Calu3 (cell line): ENCODE measurements around the gene NOCT. TPM values are rescaled to one million over a fixed set of nuclear protein-coding genes. Genes with fewer than 3 reads are reported as not detected.
"Not testable (repeated sequence)": the region's sequence is repeated elsewhere in the genome, so short reads cannot be mapped to it uniquely, and the experiment has no call there.

Source experiments
- BruUV-seq: library from RNA; stranded (reverse); fragments of 400-500 nt; replicated peaks from 2 replicates; lab custom pipeline; 2021; lab: Mats Ljungman, UMichigan
- CTCF ChIA-PET: fragments of 300-600 bp; sonication (Branson Sonifier 250); formaldehyde crosslinking; loops from one replicate; lab custom pipeline; 2022; ENCODE audit warnings: antibody characterized with exemption; lab: Charles Lee
- DNase-seq: peaks from one replicate; pipeline ENCODE4 v3.0.0; 2022
- H3K27ac Mint-ChIP-seq: one replicate; pipeline ENCODE4 v1.8.0; 2022; ENCODE audit warnings: mixed read lengths; ENCODE audit not compliant: unreplicated experiment
- H3K27me3 Mint-ChIP-seq: one replicate; pipeline ENCODE4 v1.8.0; 2022; ENCODE audit warnings: mixed read lengths; ENCODE audit not compliant: unreplicated experiment
- H3K36me3 Mint-ChIP-seq: one replicate; pipeline ENCODE4 v1.8.0; 2022; ENCODE audit warnings: mild to moderate bottlenecking, moderate library complexity, mixed read lengths; ENCODE audit not compliant: insufficient read depth, unreplicated experiment
- H3K4me1 Mint-ChIP-seq: one replicate; pipeline ENCODE4 v1.8.0; 2022; ENCODE audit warnings: mild to moderate bottlenecking, low read depth, mixed read lengths; ENCODE audit not compliant: unreplicated experiment
- H3K4me3 Mint-ChIP-seq: one replicate; pipeline ENCODE4 v1.8.0; 2022; ENCODE audit warnings: mild to moderate bottlenecking, low read depth, moderate library complexity, mixed read lengths; ENCODE audit not compliant: unreplicated experiment
- H3K9me3 Mint-ChIP-seq: one replicate; pipeline ENCODE4 v1.8.0; 2022; ENCODE audit warnings: low read depth, mixed read lengths; ENCODE audit not compliant: unreplicated experiment
- intact Hi-C: fragments of 100-400 bp; cut with micrococcal nuclease; formaldehyde crosslinking; loops from one replicate; pipeline ENCODE4 v1.10.0; 2022; ENCODE audit not compliant: unreplicated experiment
- total RNA-seq: library from RNA; stranded (reverse); gene quantifications from 2 replicates; pipeline ENCODE4 v1.2.3, GENCODE V29; 2022
- TF ChIP-seq, protein P1 (sequence below): fragments of 200-600 bp; IDR thresholded peaks from one replicate; pipeline ENCODE4 v1.8.0; 2022; ENCODE audit warnings: antibody characterized with exemption; ENCODE audit not compliant: unreplicated experiment

Gene NOCT
- total RNA-seq, 1 experiment from 2014 or later = 11.4 TPM

DNA sequence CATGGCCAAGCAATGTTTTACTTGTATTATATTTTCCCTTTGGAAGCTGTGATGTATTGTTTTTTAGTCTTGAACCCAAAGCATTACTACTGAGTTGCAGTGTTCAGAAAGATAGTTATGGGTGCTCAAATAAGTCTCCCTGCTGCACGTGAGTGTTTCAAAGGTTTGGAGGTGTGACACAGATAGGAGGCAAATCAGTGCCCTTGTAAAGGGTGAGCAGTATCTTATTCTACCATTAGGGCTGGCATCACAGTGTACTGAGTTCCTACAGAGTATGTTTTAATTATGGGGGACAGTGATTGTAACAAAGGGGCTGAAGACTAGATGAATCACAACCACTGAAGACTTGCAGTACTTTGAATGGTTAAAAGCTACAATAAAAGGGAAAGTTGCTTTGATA lies 38.3 kb downstream of the NOCT start:
- TF ChIP-seq, protein P1, sequence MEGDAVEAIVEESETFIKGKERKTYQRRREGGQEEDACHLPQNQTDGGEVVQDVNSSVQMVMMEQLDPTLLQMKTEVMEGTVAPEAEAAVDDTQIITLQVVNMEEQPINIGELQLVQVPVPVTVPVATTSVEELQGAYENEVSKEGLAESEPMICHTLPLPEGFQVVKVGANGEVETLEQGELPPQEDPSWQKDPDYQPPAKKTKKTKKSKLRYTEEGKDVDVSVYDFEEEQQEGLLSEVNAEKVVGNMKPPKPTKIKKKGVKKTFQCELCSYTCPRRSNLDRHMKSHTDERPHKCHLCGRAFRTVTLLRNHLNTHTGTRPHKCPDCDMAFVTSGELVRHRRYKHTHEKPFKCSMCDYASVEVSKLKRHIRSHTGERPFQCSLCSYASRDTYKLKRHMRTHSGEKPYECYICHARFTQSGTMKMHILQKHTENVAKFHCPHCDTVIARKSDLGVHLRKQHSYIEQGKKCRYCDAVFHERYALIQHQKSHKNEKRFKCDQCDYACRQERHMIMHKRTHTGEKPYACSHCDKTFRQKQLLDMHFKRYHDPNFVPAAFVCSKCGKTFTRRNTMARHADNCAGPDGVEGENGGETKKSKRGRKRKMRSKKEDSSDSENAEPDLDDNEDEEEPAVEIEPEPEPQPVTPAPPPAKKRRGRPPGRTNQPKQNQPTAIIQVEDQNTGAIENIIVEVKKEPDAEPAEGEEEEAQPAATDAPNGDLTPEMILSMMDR = no peak
- no peak overlapping the region for H3K4me3 Mint-ChIP-seq
- H3K36me3 Mint-ChIP-seq = peaks cover 25% of the 10 kb centered on the region
- no TSS peak for BruUV-seq
- H3K9me3 Mint-ChIP-seq = no peaks in the 10 kb centered on the region
- peaks cover 20% of the 10 kb centered on the region for H3K4me1 Mint-ChIP-seq
- DNase-seq = no peak
- peak overlapping the region; percentile 37 for H3K27ac Mint-ChIP-seq
- intact Hi-C loops = no loop called here
- H3K27me3 Mint-ChIP-seq = no peaks in the 10 kb centered on the region
- CTCF ChIA-PET = no interaction called here

DNA sequence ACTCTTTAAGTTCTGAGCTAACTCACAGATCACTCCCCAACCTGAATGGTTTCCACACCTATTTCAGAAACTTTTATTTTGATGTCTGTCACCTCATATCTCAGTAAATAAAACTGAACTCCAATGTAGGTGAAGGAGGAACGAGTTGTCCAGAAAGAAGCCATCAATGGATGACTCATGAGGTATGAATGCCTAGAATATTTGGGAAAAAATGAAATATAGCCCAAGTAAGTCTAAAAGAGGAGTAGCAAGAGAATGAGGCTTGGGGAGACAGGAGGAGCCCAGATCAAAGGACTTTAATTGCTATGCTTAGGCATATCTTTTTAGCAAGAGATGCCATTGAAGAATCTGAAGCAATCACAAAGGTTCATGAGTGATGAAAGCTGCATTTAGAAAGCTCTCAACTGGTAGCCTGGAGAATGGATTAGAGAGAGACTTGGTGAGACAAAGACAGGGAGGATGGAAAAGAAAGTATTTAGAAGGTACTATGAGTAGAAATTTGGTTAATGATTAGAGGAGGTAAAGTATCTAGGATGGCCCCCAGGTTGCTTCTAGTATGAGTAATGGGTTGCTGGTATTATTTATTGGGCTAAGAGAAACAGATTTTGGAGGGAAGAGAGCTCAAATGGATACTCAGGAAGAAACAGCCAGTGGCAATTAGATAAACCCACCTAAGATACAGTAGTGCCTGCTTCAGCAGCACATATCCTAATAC lies 39.4 kb downstream of the NOCT start:
- no peak for DNase-seq
- intact Hi-C loops = no loop called here
- TF ChIP-seq, protein P1 = no peak
- Mint-ChIP-seq H3K27me3 (no peaks in the 10 kb centered on the region), H3K27ac (peak overlapping the region; percentile 4), H3K4me3 (no peak overlapping the region), H3K36me3 (peaks cover 27% of the 10 kb centered on the region), H3K4me1 (peaks cover 20% of the 10 kb centered on the region), H3K9me3 (no peaks in the 10 kb centered on the region)
- BruUV-seq = no TSS peak
- CTCF ChIA-PET = no interaction called here

DNA sequence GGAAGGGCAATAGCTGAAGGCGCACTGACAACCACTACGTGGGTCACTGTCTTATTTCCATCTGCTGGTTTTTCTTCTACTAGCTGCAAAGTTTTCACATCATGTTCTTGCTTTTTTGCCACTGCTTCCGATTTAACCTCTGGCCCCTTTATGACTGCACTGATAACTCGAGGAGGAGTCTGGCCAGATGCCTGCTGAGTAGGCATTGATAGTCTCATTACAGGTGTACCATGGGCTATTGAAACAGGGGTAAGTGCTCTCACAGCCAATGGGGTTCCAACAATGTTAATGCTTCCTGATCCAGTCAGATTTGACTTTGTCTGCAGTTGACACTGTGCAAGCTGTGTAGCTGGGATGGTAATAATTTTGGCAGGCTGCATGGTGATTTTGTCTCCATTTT lies 43.4 kb downstream of the NOCT start:
- CTCF ChIA-PET, H3K4me3 Mint-ChIP-seq: not testable (repeated sequence)

DNA sequence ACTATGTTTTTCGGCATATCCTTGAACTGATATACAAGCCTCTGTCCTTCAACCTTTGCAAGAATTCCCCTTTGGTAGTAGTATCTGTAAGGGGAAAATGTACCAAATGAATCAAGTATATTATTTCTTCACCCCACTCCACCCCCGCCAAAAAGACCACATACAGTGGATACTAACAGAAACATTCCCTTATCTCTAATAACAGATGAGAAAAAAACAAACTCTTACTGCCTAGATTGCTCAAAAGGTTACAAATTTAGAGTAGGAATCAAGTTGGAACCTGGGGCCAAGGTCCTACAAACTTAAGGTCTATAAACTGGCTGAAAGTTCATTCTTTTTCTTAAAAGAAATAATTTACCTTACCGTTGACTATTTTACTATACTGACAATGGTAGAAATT lies 45.0 kb downstream of the NOCT start:
- H3K9me3 Mint-ChIP-seq = no peaks in the 10 kb centered on the region

More for the DNA sequence above, 43.4 kb downstream of the NOCT start:
- H3K9me3 Mint-ChIP-seq, BruUV-seq, H3K27ac Mint-ChIP-seq, intact Hi-C loops, H3K27me3 Mint-ChIP-seq, DNase-seq: not testable (repeated sequence)
- H3K36me3 Mint-ChIP-seq = peaks cover 40% of the 10 kb centered on the region
- H3K4me1 Mint-ChIP-seq = peaks cover 20% of the 10 kb centered on the region

More for the DNA sequence above, 45.0 kb downstream of the NOCT start:
- intact Hi-C loops = no loop called here
- CTCF ChIA-PET = no interaction called here
- H3K4me1 Mint-ChIP-seq = peaks cover 6% of the 10 kb centered on the region
- DNase-seq = no peak
- H3K36me3 Mint-ChIP-seq = peaks cover 43% of the 10 kb centered on the region
- no peaks in the 10 kb centered on the region for H3K27me3 Mint-ChIP-seq
- TF ChIP-seq, protein P1 = no peak
- no TSS peak for BruUV-seq
- no peak overlapping the region for H3K4me3 Mint-ChIP-seq
- no peak overlapping the region for H3K27ac Mint-ChIP-seq
